ENCODE results near the gene SLC35A4.

- TF ChIP-seq POLR2A (IDR thresholded peaks at IDR 0.05) (peak; percentile 86), CTCF (IDR thresholded peaks at IDR 0.05) (peak in 3 of 4 experiments; percentile 5 to 36 (median 31)), POLR2AphosphoS5 (IDR thresholded peaks at IDR 0.05) (peak; percentile 98)
Measured at GRCh38 chr5:140564196-140565023, at the start of gene SLC35A4, which contains the start of gene APBB3.

Measured in prostate gland (tissue), 2 donors.